GM13977 (cell line): ENCODE results near the gene WDR49.

Source experiments
- DNase-seq: peaks from one replicate; pipeline ENCODE4 v3.0.0; 2012; ENCODE audit warnings: low spot score
- in situ Hi-C: fragments of 300-500 bp; cut with MboI; formaldehyde crosslinking; loops from one replicate; pipeline ENCODE4 v1.12.0; 2022; ENCODE audit warnings: low sequenced_read_pairs, low pct_unique_long_range_greater_than_20kb, mixed read lengths, inconsistent platforms; ENCODE audit not compliant: unreplicated experiment
- TF ChIP-seq, protein P1 (sequence below): IDR thresholded peaks from 2 replicates; pipeline ENCODE4 v1.5.1; 2012; ENCODE audit warnings: mild to moderate bottlenecking, control low read depth; ENCODE audit not compliant: insufficient read depth; ENCODE audit errors: extremely low read depth, missing control alignments

WDR49 gene

DNA sequence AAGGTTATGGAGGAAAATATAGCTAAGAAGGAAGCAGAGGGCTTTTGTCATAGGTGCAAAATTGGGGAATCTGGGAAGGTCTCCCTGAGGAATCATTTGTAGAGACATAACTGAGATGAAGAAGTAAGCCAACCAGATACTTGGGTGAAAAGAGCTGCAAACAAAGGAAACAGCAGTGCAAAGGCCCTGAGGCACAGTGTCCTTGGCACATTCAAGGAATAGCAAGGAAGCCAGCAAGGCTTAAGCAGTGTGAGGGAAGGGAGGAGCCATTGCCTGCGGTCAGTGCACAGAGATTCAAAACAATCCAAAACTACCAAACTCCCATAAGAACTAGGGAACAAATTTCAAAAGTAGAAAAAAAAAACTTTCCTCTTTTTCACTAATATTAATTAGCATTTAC is 88.3 kb downstream of the WDR49 start:
- in situ Hi-C loops: no loop called here
- DNase-seq: no peak
- TF ChIP-seq, protein P1, sequence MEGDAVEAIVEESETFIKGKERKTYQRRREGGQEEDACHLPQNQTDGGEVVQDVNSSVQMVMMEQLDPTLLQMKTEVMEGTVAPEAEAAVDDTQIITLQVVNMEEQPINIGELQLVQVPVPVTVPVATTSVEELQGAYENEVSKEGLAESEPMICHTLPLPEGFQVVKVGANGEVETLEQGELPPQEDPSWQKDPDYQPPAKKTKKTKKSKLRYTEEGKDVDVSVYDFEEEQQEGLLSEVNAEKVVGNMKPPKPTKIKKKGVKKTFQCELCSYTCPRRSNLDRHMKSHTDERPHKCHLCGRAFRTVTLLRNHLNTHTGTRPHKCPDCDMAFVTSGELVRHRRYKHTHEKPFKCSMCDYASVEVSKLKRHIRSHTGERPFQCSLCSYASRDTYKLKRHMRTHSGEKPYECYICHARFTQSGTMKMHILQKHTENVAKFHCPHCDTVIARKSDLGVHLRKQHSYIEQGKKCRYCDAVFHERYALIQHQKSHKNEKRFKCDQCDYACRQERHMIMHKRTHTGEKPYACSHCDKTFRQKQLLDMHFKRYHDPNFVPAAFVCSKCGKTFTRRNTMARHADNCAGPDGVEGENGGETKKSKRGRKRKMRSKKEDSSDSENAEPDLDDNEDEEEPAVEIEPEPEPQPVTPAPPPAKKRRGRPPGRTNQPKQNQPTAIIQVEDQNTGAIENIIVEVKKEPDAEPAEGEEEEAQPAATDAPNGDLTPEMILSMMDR: no peak

DNA sequence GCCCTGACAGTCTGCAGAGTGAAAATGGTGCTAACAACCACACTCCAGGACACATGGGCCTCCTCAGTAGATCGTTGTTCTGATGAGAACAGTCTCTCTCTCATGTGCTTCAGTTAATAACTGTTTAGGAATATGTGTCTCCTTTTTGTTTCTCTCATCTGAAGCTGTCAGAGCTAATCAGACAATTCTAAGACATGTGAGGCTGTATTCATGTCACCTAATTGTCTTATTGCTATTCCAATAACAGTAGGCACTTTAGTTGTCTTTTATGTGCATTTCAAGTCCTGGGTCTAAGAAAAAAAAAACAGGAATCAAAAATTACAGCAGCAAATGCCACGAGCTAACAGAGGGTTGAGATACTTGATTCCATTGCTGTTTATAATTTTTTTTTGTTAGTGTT is 89.1 kb downstream of the WDR49 start:
- no peak for DNase-seq
- TF ChIP-seq, protein P1: no peak
- in situ Hi-C loops: no loop called here

DNA sequence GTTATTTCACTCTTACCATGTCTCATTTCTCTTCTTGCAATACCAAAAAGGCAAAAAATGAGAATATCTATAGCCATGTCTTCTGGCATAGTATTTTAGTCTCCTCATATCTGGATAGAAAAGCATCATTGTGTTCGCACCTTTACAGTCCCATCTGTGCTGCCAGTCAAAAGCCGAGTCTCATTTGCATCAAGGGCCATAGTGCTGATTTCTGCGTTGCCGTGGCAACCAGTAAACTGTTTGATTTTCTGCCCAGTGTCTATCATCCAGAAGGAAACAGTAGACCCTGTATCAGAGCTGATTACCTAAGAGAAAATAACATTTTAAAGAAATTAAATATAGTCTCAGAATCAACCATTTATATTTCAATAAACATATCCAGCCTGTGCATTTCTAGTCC is 93.8 kb downstream of the WDR49 start:
- TF ChIP-seq, protein P1: no peak
- no peak for DNase-seq

DNA sequence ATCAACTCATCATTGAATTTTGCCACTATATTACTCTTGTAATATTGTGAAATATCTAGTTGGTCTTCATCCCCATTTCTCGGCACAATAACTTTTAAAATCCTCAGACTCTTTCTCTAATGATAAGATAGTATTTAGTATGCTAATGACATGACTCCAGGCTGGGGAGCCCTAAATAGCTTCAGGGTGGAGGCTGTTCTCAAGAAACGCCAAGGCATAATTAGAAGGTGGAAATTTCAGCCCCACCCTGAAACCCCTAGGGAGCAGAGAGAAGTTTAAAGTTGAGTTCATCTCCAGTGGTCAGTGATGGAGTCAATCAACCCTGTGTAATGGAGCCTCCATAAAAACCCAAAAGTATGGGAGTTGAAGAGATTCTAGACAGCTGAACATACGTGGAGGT is 98.8 kb downstream of the WDR49 start:
- in situ Hi-C loops: no loop called here
- no peak for DNase-seq
- TF ChIP-seq, protein P1: no peak

More for the DNA sequence above, 93.8 kb downstream of the WDR49 start:
- in situ Hi-C loops: no loop called here

DNA sequence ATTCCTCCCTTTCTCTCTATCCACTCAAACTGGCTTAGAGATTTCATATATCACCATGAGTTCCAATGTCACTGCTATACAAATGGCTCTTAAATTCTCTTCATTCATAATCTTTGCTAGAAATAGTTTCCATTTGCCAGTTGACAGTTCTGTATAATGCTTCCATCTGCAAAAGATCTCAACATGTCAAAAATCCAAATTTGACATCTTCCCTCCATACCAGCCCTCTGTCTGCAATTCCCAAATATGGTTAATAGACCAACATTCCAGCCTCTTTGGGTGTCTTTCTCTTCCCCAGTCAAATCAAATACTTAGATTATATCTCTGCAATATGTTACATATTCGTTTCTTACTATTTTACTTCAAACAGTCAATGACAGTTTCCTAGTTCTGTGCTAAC is 115.7 kb downstream of the WDR49 start:
- TF ChIP-seq, protein P1: no peak
- DNase-seq: no peak
- in situ Hi-C loops: no loop called here

DNA sequence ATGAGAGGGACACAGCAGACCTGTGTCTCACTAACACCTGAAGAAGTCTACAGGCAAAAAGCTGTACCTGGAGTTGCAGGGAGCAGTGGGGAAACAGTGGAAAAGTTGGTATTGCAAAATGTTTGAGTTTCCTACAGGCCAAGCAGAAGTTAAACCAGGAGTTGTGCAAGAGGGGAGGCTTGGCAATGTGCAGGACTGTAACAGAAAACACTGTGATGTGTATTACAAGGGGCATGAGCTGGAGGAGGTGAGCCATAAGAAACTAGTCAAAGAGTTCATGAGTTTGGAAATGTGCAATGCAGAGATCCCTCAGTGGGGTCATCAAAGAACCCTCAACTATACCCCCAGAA is 132.8 kb downstream of the WDR49 start:
- no peak for DNase-seq
- TF ChIP-seq, protein P1: no peak
- in situ Hi-C loops: no loop called here
